H9 (cell line): ENCODE data around the gene UTS2R. TPM values are rescaled to one million over a fixed set of nuclear protein-coding genes. Genes with fewer than 3 reads are reported as not detected.

ENCODE experiments used
- DNase-seq: peaks from one replicate; pipeline ENCODE4 v3.0.0-alpha.2; 2017
- H2AFZ ChIP-seq: one replicate; pipeline ENCODE4 v1.6.1; 2013; ENCODE audit warnings: mild to moderate bottlenecking, low read length, control low read depth, moderate library complexity
- H2AK5ac ChIP-seq: 2 replicates; pipeline ENCODE4 v1.6.1; 2013; ENCODE audit warnings: low read length, control low read depth, mixed read lengths; ENCODE audit not compliant: insufficient read length
- H2BK120ac ChIP-seq: one replicate; pipeline ENCODE4 v1.6.1; 2013; ENCODE audit warnings: low read depth, mild to moderate bottlenecking, low read length, control low read depth, inconsistent platforms; ENCODE audit not compliant: poor library complexity, severe bottlenecking
- H2BK12ac ChIP-seq: 2 replicates; pipeline ENCODE4 v1.6.1; 2013; ENCODE audit warnings: low read length, control low read depth, mixed read lengths, low read depth; ENCODE audit not compliant: insufficient read length
- H2BK15ac ChIP-seq: 2 replicates; pipeline ENCODE4 v1.6.1; 2013; ENCODE audit warnings: low read depth, low read length, control low read depth
- H2BK20ac ChIP-seq: one replicate; pipeline ENCODE4 v1.6.1; 2013; ENCODE audit warnings: low read depth, mild to moderate bottlenecking, low read length, control low read depth, inconsistent platforms; ENCODE audit not compliant: poor library complexity, severe bottlenecking
- H2BK5ac ChIP-seq: 2 replicates; pipeline ENCODE4 v1.6.1; 2013; ENCODE audit warnings: low read length, control low read depth, mixed read lengths; ENCODE audit not compliant: insufficient read length
- H3K14ac ChIP-seq: 2 replicates; pipeline ENCODE4 v1.6.1; 2013; ENCODE audit warnings: low read length, control low read depth; ENCODE audit not compliant: insufficient read depth
- H3K18ac ChIP-seq: 2 replicates; pipeline ENCODE4 v1.6.1; 2013; ENCODE audit warnings: low read depth, mild to moderate bottlenecking, mixed read lengths, low read length, control low read depth; ENCODE audit not compliant: insufficient read length
- H3K23ac ChIP-seq: 2 replicates; pipeline ENCODE4 v1.6.1; 2013; ENCODE audit warnings: low read length, control low read depth, mixed read lengths, low read depth; ENCODE audit not compliant: insufficient read length
- H3K23me2 ChIP-seq: 2 replicates; pipeline ENCODE4 v1.6.1; 2013; ENCODE audit warnings: low read depth, mild to moderate bottlenecking, mixed read lengths, low read length, control low read depth; ENCODE audit not compliant: insufficient read length, poor library complexity, severe bottlenecking
- H3K27ac ChIP-seq: 2 replicates; pipeline ENCODE4 v1.5.1; 2013; ENCODE audit warnings: low read length, control low read depth, mixed read lengths, low read depth; ENCODE audit not compliant: insufficient read length
- H3K27me3 ChIP-seq: 2 replicates; pipeline ENCODE4 v1.6.1; 2013; ENCODE audit warnings: low read length, control low read depth, inconsistent platforms; ENCODE audit not compliant: insufficient read depth
- H3K4ac ChIP-seq: 2 replicates; pipeline ENCODE4 v1.6.1; 2013; ENCODE audit warnings: low read depth, mild to moderate bottlenecking, control low read depth, inconsistent platforms, low read length, moderate library complexity
- H3K4me1 ChIP-seq: 2 replicates; pipeline ENCODE4 v1.6.1; 2013; ENCODE audit warnings: low read length, control low read depth, inconsistent platforms; ENCODE audit not compliant: insufficient read depth
- H3K4me2 ChIP-seq: 2 replicates; pipeline ENCODE4 v1.6.1; 2013; ENCODE audit warnings: low read length, control low read depth, mixed read lengths; ENCODE audit not compliant: insufficient read length, insufficient read depth
- H3K56ac ChIP-seq: 2 replicates; pipeline ENCODE4 v1.6.1; 2013; ENCODE audit warnings: low read depth, mild to moderate bottlenecking, mixed read lengths, low read length, control low read depth; ENCODE audit not compliant: insufficient read length
- H3K79me1 ChIP-seq: 2 replicates; pipeline ENCODE4 v1.6.1; 2013; ENCODE audit warnings: low read depth, mild to moderate bottlenecking, moderate library complexity, low read length, control low read depth, inconsistent platforms; ENCODE audit not compliant: insufficient read depth, poor library complexity, severe bottlenecking
- H3K79me2 ChIP-seq: 2 replicates; pipeline ENCODE4 v1.6.1; 2013; ENCODE audit warnings: low read length, control low read depth, inconsistent platforms; ENCODE audit not compliant: insufficient read depth
- H3K9ac ChIP-seq: 2 replicates; pipeline ENCODE4 v1.6.1; 2013; ENCODE audit warnings: low read length, control low read depth, mixed read lengths; ENCODE audit not compliant: insufficient read length; ENCODE audit errors: extremely low read depth
- H3K9me3 ChIP-seq: one replicate; pipeline ENCODE4 v1.6.1; 2013; ENCODE audit warnings: low read depth, low read length, inconsistent platforms; ENCODE audit not compliant: control insufficient read depth
- H3T11ph ChIP-seq: one replicate; pipeline ENCODE4 v1.6.1; 2013; ENCODE audit warnings: mild to moderate bottlenecking, low read length, control low read depth, inconsistent platforms
- H4K20me1 ChIP-seq: one replicate; pipeline ENCODE4 v1.6.1; 2013; ENCODE audit not compliant: control insufficient read depth, insufficient read length, insufficient read depth
- H4K5ac ChIP-seq: 2 replicates; pipeline ENCODE4 v1.6.1; 2013; ENCODE audit warnings: low read depth, mild to moderate bottlenecking, mixed read lengths, low read length, control low read depth; ENCODE audit not compliant: insufficient read length
- H4K8ac ChIP-seq: replicated peaks from 2 replicates; pipeline ENCODE4 v1.6.1; 2013; ENCODE audit warnings: low read length, control low read depth, mixed read lengths, low read depth; ENCODE audit not compliant: insufficient read length
- H4K91ac ChIP-seq: 2 replicates; pipeline ENCODE4 v1.6.1; 2013; ENCODE audit warnings: low read depth, mild to moderate bottlenecking, moderate library complexity, mixed read lengths, low read length, control low read depth; ENCODE audit not compliant: insufficient read length
- H3K27ac Mint-ChIP-seq, 3 experiments: 2 replicates in 2 of 3; 3 replicates in 1 of 3; pipeline ENCODE4 v1.8.0; 2020 to 2021; ENCODE audit warnings: mixed read lengths in 3 of 3, mild to moderate bottlenecking in 1 of 3, moderate library complexity in 1 of 3
- H3K27me3 Mint-ChIP-seq: 2 replicates; pipeline ENCODE4 v1.8.0; 2021; ENCODE audit warnings: low read depth, mild to moderate bottlenecking, moderate library complexity, mixed read lengths
- H3K36me3 Mint-ChIP-seq, 3 experiments: 2 replicates in 2 of 3; 3 replicates in 1 of 3; pipeline ENCODE4 v1.8.0; 2020 to 2021; ENCODE audit warnings: low read depth in 3 of 3, mixed read lengths in 3 of 3; ENCODE audit not compliant: insufficient read depth in 1 of 3
- H3K4me1 Mint-ChIP-seq, 2 experiments: 2 replicates each; pipeline ENCODE4 v1.8.0; 2020; ENCODE audit warnings: mixed read lengths in 2 of 2
- H3K4me3 Mint-ChIP-seq, 2 experiments: 2 replicates in 1 of 2; 3 replicates in 1 of 2; pipeline ENCODE4 v1.8.0; 2020 to 2021; ENCODE audit warnings: mild to moderate bottlenecking in 2 of 2, mixed read lengths in 2 of 2, moderate library complexity in 1 of 2
- H3K9me3 Mint-ChIP-seq, 2 experiments: 2 replicates in 1 of 2; 3 replicates in 1 of 2; pipeline ENCODE4 v1.8.0; 2020; ENCODE audit warnings: mild to moderate bottlenecking in 2 of 2, mixed read lengths in 2 of 2, moderate library complexity in 1 of 2
- CTCF ChIP-seq: fragments of 200-600 bp; sonication (generic); conservative IDR thresholded peaks from 3 replicates; pipeline ENCODE4 v1.8.0; 2021; ENCODE audit warnings: antibody characterized with exemption, mild to moderate bottlenecking
- whole genome bisulfite sequencing: extraction: QIAGEN DNeasy Blood & Tissue Kit; methylation state at CpG from one replicate; pipeline ENCODE4 v1.1.7; 2013; ENCODE audit warnings: missing lambda C conversion rate, low lambda C conversion rate, mixed read lengths; ENCODE audit not compliant: insufficient read length; ENCODE audit errors: extremely low coverage; 5-methylcytosine and 5-hydroxymethylcytosine counted together
- total RNA-seq: library from RNA; stranded (reverse); gene quantifications from 2 replicates; pipeline ENCODE4 v1.2.1, GENCODE V29; 2021

Gene UTS2R
- total RNA-seq, 1 experiment from 2014 or later: 0.94 TPM

- Histone ChIP-seq H2BK120ac (no peak overlapping the region), H4K5ac (no peak overlapping the region), H2BK15ac (no peak overlapping the region), H4K20me1 (peaks cover 6% of the 10 kb centered on the region), H2BK12ac (no peak overlapping the region), H2AK5ac (no peak overlapping the region), H3K56ac (no peak overlapping the region), H3K23me2 (no peaks in the 10 kb centered on the region), H3K9me3 (no peaks in the 10 kb centered on the region), H3K4me1 (peaks cover 2% of the 10 kb centered on the region; the same call in 1 of the 2 replicates), H2AFZ (no peak overlapping the region), H3K27me3 (no peaks in the 10 kb centered on the region), H4K8ac (no peak overlapping the region), H3T11ph (no peak overlapping the region), H3K27ac (no peak overlapping the region), H3K79me2 (no peaks in the 10 kb centered on the region), H3K79me1 (no peaks in the 10 kb centered on the region), H4K91ac (no peak overlapping the region), H2BK5ac (no peak overlapping the region), H3K23ac (no peak overlapping the region), H3K9ac (no peak overlapping the region), H3K4me2 (no peak overlapping the region), H3K18ac (no peak overlapping the region), H3K14ac (no peak overlapping the region), H3K4ac (no peak overlapping the region), H2BK20ac (no peak overlapping the region)
- no peak for DNase-seq
- peaks cover 9 to 16% of the 10 kb centered on the region in 2 experiments for H3K4me1 Mint-ChIP-seq
- no CpG with 5 or more reads among the region's 21 CpGs for WGBS
- H3K4me3 Mint-ChIP-seq: no peak overlapping the region
- H3K36me3 Mint-ChIP-seq: no peaks in the 10 kb centered on the region; a peak in 1 of 7 replicates
- no peak for TF ChIP-seq CTCF
- no peaks in the 10 kb centered on the region for H3K9me3 Mint-ChIP-seq
- peaks cover 15% of the 10 kb centered on the region for H3K27me3 Mint-ChIP-seq
- H3K27ac Mint-ChIP-seq: no peak overlapping the region
Observed at GRCh38 chr17:82321947-82322466, 49.6 kb upstream of the UTS2R start.
